Stimulated activated memory B cell treated with anti-CD40 and anti-IgM and Interleukin-4, amounts not matched to agents 10 μg/mL and 1 μg/mL and 100 μg/mL, for 72 hours (primary cell): ENCODE measurements around the gene SAMD8.
A peak's percentile ranks its signal among the peaks of the same experiment; 100 is the strongest.

Experiments
- ATAC-seq: fragments of 150-1000 bp; cut with Tn5 transposase; 2 replicates; pipeline ENCODE4 v1.10.0; 2021
- H3K27ac Mint-ChIP-seq: one replicate; pipeline ENCODE4 v1.8.0; 2022; ENCODE audit warnings: mild to moderate bottlenecking, mixed read lengths
- H3K27me3 Mint-ChIP-seq: one replicate; pipeline ENCODE4 v1.8.0; 2022; ENCODE audit warnings: mixed read lengths
- H3K36me3 Mint-ChIP-seq: one replicate; pipeline ENCODE4 v1.8.0; 2022; ENCODE audit warnings: mixed read lengths
- H3K4me1 Mint-ChIP-seq: one replicate; pipeline ENCODE4 v1.8.0; 2022; ENCODE audit warnings: mixed read lengths
- H3K4me3 Mint-ChIP-seq: one replicate; pipeline ENCODE4 v1.8.0; 2022; ENCODE audit warnings: mild to moderate bottlenecking, moderate library complexity, mixed read lengths
- H3K9me3 Mint-ChIP-seq: one replicate; pipeline ENCODE4 v1.8.0; 2022; ENCODE audit warnings: mixed read lengths

Gene SAMD8

DNA sequence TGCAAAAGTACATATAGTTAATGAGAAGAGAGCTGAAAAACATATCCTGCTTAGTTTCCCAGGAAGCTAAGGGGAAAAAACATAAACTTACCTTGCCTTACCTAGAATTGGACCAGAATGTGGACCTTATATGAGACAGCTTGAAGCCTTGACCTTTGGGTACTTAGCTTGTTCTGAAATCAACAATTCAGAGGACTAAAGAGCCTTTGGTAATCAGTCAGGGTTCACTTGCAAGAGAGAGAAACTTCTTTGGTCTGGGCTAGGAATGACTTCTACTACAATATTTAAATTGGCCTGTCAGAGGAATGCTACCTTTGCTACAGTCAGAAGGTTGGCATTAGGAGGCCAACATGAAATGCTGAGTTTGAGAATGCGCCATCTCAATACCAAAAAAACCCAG lies 24.9 kb downstream of the SAMD8 start:
- Mint-ChIP-seq H3K27ac (peak overlapping the region; percentile 86), H3K4me1 (peaks cover 52% of the 10 kb centered on the region), H3K4me3 (no peak overlapping the region)

DNA sequence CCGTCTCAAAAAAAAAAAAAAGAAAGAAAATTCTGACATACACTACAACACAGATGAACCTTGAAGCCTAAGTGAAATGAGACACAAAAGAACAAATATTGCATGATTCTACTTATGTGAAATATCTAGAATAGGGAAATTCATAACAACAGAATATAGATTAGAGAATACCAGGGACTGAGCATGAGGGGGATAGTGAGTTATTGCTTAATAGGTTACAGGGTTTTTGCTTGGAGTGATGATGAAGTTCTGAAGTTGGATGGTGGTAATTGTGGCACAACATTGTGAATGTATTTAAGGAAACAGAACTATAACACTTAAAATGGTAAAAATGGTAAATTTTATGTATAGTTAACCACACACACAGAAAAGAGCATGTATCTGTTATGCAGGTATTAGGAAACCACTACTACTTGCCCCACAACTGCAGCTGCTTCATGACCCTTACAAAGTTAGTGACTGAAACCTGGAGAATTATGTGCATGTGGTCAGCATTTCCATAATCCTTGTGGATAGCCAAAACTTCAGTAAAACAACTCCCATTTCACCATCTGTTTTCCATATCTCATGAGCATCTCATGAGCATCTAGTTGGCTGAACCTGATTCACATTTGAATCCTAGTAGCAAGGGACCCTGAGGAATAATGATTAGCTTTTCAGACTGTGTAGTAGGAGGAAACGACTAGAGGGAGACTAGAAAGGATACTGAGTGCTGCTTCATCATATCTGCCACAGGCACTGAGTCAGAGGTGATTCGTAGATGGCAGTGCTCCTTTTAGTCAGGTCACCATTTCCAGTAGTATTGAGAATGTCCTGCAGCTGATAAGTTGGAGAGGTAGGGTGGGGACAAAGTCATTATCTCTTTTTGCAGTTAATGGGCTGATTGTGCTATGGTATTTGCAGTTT lies 26.3 kb downstream of the SAMD8 start:
- no peaks in the 10 kb centered on the region for H3K27me3 Mint-ChIP-seq
- no peaks in the 10 kb centered on the region for H3K9me3 Mint-ChIP-seq
- H3K36me3 Mint-ChIP-seq: peaks cover 21% of the 10 kb centered on the region
- no peak overlapping the region for H3K27ac Mint-ChIP-seq
- ATAC-seq: peak; percentile 45
- H3K4me1 Mint-ChIP-seq: peaks cover 54% of the 10 kb centered on the region
- no peak overlapping the region for H3K4me3 Mint-ChIP-seq

More for the DNA sequence above, 24.9 kb downstream of the SAMD8 start:
- Mint-ChIP-seq H3K27me3 (no peaks in the 10 kb centered on the region), H3K36me3 (peaks cover 21% of the 10 kb centered on the region), H3K9me3 (no peaks in the 10 kb centered on the region)
- no peak for ATAC-seq

DNA sequence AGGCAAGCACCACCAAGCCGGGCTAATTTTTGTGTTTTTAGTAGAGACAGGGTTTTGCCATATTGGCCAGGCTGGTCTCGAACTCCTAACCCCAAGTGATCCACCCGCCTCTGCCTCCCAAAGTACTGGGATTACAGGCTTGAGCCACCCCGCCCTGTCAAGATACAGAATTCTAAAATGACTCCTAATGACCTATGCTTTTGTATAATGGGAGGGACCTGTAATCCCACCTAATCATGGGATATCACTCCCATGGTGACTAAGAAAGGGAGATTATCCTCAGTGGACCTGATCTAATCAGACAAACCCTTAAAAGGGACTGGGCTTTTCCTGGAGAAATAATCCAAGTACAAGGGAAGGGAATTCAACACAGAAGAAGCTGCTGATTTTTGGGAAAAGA lies 28.8 kb downstream of the SAMD8 start:
- no peak for ATAC-seq
- peaks cover 13% of the 10 kb centered on the region for H3K36me3 Mint-ChIP-seq
- H3K4me1 Mint-ChIP-seq: peaks cover 66% of the 10 kb centered on the region
- no peaks in the 10 kb centered on the region for H3K27me3 Mint-ChIP-seq
- H3K27ac Mint-ChIP-seq: no peak overlapping the region
- H3K9me3 Mint-ChIP-seq: no peaks in the 10 kb centered on the region
- no peak overlapping the region for H3K4me3 Mint-ChIP-seq

DNA sequence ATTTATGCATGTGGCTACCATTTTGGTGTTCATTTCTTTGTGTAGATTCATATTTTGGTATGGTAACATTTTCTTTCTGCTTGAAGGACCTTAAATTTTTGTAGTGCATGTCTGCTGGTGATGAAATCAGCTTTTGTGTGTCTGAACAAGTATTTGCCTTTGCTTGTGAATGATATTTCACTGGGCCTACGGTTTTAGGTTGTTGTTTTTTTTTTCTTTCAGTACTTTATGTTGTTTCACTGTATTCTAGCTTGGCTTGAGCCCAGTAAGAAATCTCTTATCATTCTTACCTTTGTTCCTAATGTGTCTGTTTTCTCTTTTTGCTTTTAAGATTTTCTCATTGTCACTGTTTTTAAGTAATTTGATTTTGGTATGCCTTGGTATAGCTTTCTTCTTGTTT lies 31.9 kb downstream of the SAMD8 start:
- Mint-ChIP-seq H3K27me3 (no peaks in the 10 kb centered on the region), H3K9me3 (no peaks in the 10 kb centered on the region), H3K4me1 (peaks cover 57% of the 10 kb centered on the region), H3K36me3 (peaks cover 16% of the 10 kb centered on the region), H3K27ac (no peak overlapping the region), H3K4me3 (no peak overlapping the region)
- ATAC-seq: no peak

DNA sequence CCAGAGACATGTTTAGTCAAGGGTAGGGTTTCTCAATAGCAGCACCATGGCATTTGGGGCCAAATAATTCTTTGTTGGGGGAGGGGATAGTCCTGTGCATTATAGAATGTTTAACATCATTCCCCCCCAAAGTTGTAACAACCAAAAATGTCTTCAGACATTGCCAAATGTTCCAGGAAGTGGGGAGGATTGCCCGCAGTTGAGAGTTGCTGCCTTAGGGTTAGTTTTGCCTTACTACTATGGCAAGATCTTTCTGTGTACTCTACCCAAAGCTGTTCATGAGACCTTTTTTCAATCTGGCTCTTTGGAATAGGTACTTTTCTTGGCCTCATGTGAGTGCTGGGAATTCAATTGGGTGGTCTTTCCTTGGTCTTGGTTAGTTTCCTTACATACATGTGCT lies 34.1 kb downstream of the SAMD8 start:
- Mint-ChIP-seq H3K27me3 (no peaks in the 10 kb centered on the region), H3K36me3 (peaks cover 16% of the 10 kb centered on the region), H3K4me1 (peaks cover 49% of the 10 kb centered on the region), H3K27ac (peak overlapping the region; percentile 66), H3K9me3 (no peaks in the 10 kb centered on the region), H3K4me3 (no peak overlapping the region)
- ATAC-seq: no peak

DNA sequence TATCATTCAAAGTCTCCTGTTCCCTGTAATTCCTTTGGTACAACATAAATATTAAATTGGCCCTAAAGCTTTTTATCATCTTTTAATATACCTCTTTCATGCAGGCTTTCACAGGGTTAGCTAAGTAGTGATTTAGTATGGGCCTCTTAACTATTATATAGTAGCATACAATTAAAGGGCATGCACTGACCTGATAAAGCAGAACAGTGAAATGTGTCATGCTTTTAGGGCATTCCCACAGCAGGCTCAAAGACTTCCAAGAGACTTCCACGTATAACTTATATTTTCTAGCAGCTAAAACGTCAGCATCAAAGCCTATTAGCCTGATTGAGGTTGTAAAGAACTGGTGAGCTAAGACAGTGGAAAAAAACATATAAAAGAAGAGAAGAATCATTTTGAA lies 35.3 kb downstream of the SAMD8 start:
- H3K27me3 Mint-ChIP-seq: no peaks in the 10 kb centered on the region
- H3K27ac Mint-ChIP-seq: no peak overlapping the region
- H3K9me3 Mint-ChIP-seq: no peaks in the 10 kb centered on the region
- H3K36me3 Mint-ChIP-seq: peaks cover 22% of the 10 kb centered on the region
- ATAC-seq: no peak
- H3K4me1 Mint-ChIP-seq: peaks cover 49% of the 10 kb centered on the region
- H3K4me3 Mint-ChIP-seq: no peak overlapping the region

DNA sequence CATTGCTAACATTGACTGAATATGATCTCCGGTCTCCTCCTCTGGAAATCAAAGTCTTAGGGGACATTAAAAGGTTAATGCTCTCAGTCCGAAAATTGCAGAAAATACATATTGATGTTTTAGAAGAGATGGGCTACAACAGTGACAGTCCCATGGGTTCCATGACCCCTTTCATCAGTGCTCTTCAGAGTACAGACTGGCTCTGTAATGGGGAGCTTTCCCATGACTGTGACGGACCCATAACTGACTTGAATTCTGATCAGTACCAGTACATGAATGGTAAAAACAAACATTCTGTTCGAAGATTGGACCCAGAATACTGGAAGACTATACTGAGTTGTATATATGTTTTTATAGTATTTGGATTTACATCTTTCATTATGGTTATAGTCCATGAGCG lies 39.2 kb downstream of the SAMD8 start:
- Mint-ChIP-seq H3K27me3 (no peaks in the 10 kb centered on the region), H3K9me3 (no peaks in the 10 kb centered on the region), H3K4me1 (peaks cover 34% of the 10 kb centered on the region), H3K36me3 (peaks cover 36% of the 10 kb centered on the region), H3K4me3 (no peak overlapping the region), H3K27ac (no peak overlapping the region)
- ATAC-seq: no peak

DNA sequence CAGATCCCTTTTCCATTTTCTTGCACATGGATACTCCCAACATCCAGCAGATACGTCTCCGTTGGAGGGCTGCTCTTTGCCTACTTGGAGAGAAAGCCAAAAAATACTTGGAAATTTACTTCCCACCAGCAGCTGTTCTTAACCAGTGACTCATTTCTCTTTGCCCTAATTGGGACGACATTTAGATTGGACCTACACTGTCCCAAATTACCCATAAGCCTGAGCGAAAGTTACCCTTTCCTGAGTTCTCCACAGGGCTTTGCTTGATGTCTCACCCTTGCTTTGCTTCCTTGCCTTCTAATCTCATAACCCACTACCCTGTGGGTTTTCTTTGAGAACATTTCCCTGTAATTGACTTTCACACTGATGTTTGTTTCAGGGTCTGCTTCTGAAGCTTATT lies 48.1 kb downstream of the SAMD8 start:
- Mint-ChIP-seq H3K27ac (peak overlapping the region; percentile 20), H3K9me3 (no peaks in the 10 kb centered on the region), H3K36me3 (peaks cover 19% of the 10 kb centered on the region), H3K4me1 (peaks cover 34% of the 10 kb centered on the region), H3K27me3 (no peaks in the 10 kb centered on the region), H3K4me3 (no peak overlapping the region)
- no peak for ATAC-seq

DNA sequence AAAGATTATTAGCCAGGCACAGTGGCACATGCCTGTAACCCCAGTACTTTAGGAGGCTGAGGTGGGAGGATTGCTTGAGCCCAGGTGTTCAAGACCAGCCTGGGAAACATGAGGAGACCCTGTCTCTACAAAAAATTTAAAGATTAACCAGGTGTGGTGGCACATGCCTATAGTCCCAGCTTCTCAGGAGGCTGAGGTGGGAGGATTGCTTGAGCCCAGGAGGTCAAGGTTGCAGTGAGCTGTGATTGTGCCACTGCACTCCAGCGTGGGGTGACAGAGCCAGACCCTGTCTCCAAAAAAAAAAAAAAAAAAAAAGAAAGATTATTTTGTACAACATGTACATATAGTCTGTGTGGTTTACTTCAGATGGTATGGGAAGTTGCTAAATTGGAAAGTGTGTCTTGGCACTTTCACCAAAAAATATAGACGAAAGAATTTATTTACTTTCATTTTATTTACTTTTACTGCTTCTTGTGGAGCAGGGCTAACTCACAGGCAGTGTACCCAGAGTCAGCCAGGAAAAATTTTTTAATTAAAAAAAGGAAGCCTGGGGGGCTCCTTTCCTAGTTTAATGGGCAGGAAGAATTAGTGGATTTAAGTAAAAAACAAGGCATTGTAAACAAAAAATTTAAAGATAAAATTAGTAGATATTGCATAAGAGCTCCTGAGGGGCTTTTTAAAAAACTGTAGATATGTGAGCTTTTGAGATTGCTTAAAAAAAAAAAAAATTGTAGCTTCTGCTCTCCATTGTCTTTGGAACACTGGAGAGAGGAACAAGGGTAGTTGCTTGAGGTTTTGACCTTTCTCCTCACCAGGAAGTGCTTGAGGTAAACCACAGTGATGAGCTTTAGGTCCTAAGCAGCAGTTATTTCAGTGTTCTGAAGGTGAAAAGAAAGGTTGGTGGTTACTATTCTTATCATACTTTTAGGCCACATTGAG lies 54.5 kb downstream of the SAMD8 start:
- peak overlapping the region; percentile 81 for H3K27ac Mint-ChIP-seq
- H3K36me3 Mint-ChIP-seq: peaks cover 36% of the 10 kb centered on the region
- no peaks in the 10 kb centered on the region for H3K27me3 Mint-ChIP-seq
- H3K4me3 Mint-ChIP-seq: peak overlapping the region; percentile 44
- H3K4me1 Mint-ChIP-seq: peaks cover 46% of the 10 kb centered on the region
- H3K9me3 Mint-ChIP-seq: no peaks in the 10 kb centered on the region
- peak; percentile 92 for ATAC-seq

DNA sequence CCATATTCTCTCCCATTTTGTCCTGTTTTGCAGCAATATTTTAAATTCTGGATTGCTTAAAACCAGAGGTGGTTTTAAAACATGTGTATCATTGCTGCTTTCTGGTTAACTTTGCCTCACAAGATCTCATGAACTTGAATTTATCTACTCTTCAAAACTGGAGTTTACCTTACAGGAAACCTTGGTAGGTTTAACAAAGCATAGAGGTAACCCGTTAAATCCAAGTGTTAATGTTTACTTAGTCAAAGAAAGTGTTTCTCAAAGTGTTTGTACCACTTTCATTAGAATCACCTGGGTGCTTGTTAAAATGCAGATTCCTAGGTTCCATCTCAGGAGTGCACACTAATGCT lies 55.1 kb downstream of the SAMD8 start:
- no peaks in the 10 kb centered on the region for H3K9me3 Mint-ChIP-seq
- H3K4me3 Mint-ChIP-seq: peak overlapping the region; percentile 44
- no peaks in the 10 kb centered on the region for H3K27me3 Mint-ChIP-seq
- peaks cover 39% of the 10 kb centered on the region for H3K4me1 Mint-ChIP-seq
- H3K36me3 Mint-ChIP-seq: peaks cover 31% of the 10 kb centered on the region
- ATAC-seq: no peak
- peak overlapping the region; percentile 81 for H3K27ac Mint-ChIP-seq

DNA sequence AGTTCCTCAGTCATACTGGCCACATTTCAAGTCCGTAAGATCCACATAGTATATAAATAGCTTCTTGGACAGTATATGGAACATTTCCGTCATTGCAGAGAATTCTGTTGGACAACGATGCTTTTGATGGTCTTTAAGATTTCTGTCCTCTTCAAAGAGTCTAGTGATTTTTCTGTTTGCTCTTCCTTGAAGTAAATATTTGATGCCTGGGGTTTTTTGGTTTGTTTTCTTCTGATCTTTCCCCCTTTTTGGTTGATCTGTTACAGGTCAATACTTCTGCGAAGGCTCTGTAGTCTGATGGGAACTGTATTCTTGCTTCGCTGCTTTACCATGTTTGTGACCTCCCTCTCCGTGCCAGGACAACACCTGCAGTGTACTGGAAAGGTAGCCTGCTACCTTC lies 56.8 kb downstream of the SAMD8 start:
- H3K9me3 Mint-ChIP-seq: no peaks in the 10 kb centered on the region
- no peak overlapping the region for H3K4me3 Mint-ChIP-seq
- H3K36me3 Mint-ChIP-seq: peaks cover 30% of the 10 kb centered on the region
- no peak overlapping the region for H3K27ac Mint-ChIP-seq
- H3K4me1 Mint-ChIP-seq: peaks cover 37% of the 10 kb centered on the region
- no peak for ATAC-seq
- H3K27me3 Mint-ChIP-seq: no peaks in the 10 kb centered on the region

DNA sequence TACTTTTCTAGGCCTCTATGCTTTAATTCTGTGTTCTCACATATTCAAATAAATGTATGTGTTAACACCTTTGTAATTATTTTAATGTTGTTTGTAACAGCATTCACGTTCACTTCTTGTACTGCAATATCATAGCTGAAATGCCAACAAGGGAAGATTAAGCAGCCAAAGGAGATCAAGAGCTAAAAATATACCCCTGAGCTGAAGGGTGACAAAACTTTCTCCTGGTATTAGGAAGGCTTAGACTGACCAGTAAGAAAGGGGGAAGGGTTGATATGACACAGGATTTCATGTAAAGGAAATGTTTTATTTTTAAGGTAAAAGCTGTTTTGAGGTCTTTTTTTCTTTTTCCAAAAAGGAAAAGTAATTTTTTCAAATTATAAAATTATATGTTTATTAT lies 58.8 kb downstream of the SAMD8 start:
- no peaks in the 10 kb centered on the region for H3K27me3 Mint-ChIP-seq
- peaks cover 33% of the 10 kb centered on the region for H3K4me1 Mint-ChIP-seq
- no peak overlapping the region for H3K27ac Mint-ChIP-seq
- peaks cover 20% of the 10 kb centered on the region for H3K36me3 Mint-ChIP-seq
- H3K9me3 Mint-ChIP-seq: no peaks in the 10 kb centered on the region
- ATAC-seq: no peak
- no peak overlapping the region for H3K4me3 Mint-ChIP-seq

DNA sequence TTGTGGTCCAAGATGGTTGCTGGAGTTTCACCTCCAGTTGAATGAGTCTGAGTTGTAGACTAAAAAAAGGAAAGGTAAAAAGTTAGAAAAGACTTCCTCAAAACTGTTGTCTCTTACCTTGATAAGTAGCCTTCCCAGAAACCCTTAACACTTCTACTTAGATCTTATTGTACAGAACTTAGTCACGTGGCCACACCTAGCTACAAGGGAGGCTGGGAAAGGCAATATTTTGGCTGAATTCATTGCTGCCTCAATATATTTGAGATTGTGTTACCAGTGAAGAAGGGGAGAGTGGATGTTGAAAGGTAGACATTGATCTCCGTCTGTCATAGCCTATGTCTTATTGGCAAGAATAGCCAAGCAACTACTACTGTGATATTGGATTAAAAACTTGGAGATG lies 63.6 kb downstream of the SAMD8 start:
- peaks cover 23% of the 10 kb centered on the region for H3K36me3 Mint-ChIP-seq
- no peaks in the 10 kb centered on the region for H3K4me1 Mint-ChIP-seq
- no peak overlapping the region for H3K27ac Mint-ChIP-seq

DNA sequence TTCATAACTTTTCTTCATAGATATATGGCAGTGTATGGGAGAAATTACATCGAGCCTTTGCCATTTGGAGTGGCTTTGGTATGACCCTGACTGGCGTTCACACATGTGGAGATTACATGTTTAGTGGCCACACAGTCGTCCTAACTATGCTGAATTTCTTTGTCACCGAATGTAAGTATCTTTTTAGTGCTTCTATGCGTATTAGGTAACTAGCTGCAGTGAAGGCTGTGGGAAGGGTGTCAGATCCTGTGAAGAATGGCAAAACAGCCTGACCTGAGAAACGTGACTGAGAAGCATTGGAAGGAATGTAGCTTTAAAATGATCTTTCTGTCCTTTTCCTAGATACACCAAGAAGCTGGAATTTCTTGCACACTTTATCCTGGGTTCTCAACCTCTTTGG lies 64.6 kb downstream of the SAMD8 start:
- peaks cover 20% of the 10 kb centered on the region for H3K36me3 Mint-ChIP-seq
- H3K9me3 Mint-ChIP-seq: no peaks in the 10 kb centered on the region
- no peak overlapping the region for H3K4me3 Mint-ChIP-seq
- no peak for ATAC-seq
- H3K27ac Mint-ChIP-seq: no peak overlapping the region
- H3K4me1 Mint-ChIP-seq: no peaks in the 10 kb centered on the region
- no peaks in the 10 kb centered on the region for H3K27me3 Mint-ChIP-seq

More for the DNA sequence above, 63.6 kb downstream of the SAMD8 start:
- ATAC-seq: no peak
- Mint-ChIP-seq H3K4me3 (no peak overlapping the region), H3K27me3 (no peaks in the 10 kb centered on the region), H3K9me3 (no peaks in the 10 kb centered on the region)

DNA sequence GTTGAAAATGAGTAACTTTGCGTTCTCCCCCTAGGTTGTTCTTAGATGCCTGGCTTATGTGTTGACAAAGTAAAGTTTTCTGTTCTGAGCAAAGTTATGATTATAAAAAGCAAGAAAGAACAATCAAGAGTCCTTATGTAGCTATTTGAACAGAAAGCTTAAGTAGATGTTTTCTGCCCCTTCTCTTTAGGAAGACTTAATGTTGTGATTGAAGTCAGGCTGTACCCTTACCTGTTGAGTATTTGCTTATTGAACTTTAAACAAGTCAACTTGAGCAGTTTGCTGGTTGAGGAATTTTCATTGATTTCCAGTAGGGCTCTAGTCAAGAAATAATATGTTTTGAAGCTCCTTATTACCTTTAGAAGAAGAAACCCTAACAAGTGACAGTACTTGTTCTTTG lies 65.3 kb downstream of the SAMD8 start:
- Mint-ChIP-seq H3K9me3 (no peaks in the 10 kb centered on the region), H3K4me1 (no peaks in the 10 kb centered on the region), H3K27me3 (no peaks in the 10 kb centered on the region), H3K4me3 (no peak overlapping the region), H3K36me3 (peaks cover 20% of the 10 kb centered on the region), H3K27ac (no peak overlapping the region)
- ATAC-seq: no peak
